SK-N-MC (cell line): Measurements from ENCODE around the gene LTC4S.
"Not testable (repeated sequence)": the region's sequence is repeated elsewhere in the genome, so short reads cannot be mapped to it uniquely, and the experiment has no call there.

Experiments
- EZH2 ChIP-seq: fragments of 200-600 bp; sonication (generic); IDR thresholded peaks from one replicate; pipeline ENCODE4 v1.6.1; 2017; ENCODE audit warnings: antibody characterized with exemption
- FOXP2 ChIP-seq: optimal IDR thresholded peaks from 2 replicates; pipeline ENCODE3; 2011; ENCODE audit warnings: mild to moderate bottlenecking, moderate library complexity; ENCODE audit not compliant: insufficient read depth; ENCODE audit errors: extremely low read length, control extremely low read depth
- POLR2AphosphoS5 ChIP-seq: IDR thresholded peaks from 2 replicates; pipeline ENCODE4 v1.6.1; 2012; ENCODE audit warnings: mild to moderate bottlenecking, low read depth, low read length, borderline replicate concordance

DNA sequence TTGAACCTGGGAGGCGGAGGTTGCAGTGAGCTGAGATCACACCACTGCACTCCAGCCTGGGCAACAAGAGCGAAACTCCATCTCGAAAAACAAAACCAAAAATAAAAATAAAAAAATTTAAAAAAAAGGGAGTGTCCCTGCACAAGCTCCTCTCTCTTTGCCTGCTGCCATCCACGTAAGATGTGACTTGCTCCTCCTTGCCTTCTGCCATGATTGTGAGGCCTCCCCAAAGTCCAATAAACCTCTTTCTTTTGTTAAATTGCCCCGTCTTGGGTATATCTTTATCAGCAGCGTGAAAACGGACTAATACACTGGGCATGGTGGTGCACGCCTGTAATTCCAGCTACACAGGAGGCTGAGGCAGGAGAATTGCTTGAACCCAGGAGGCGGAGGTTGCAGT lies 4.5 kb upstream of the LTC4S start:
- not testable (repeated sequence) for TF ChIP-seq POLR2AphosphoS5, EZH2, FOXP2
